T1000 (cell line): ENCODE results near the gene TRIM37.
"Not testable (repeated sequence)": the region's sequence is repeated elsewhere in the genome, so short reads cannot be mapped to it uniquely, and the experiment has no call there.

Experiments used
- DNase-seq: peaks from one replicate; lab custom pipeline; 2025; ENCODE audit warnings: mixed read lengths; lab: John Stamatoyannopoulos, UW

Gene TRIM37

DNA sequence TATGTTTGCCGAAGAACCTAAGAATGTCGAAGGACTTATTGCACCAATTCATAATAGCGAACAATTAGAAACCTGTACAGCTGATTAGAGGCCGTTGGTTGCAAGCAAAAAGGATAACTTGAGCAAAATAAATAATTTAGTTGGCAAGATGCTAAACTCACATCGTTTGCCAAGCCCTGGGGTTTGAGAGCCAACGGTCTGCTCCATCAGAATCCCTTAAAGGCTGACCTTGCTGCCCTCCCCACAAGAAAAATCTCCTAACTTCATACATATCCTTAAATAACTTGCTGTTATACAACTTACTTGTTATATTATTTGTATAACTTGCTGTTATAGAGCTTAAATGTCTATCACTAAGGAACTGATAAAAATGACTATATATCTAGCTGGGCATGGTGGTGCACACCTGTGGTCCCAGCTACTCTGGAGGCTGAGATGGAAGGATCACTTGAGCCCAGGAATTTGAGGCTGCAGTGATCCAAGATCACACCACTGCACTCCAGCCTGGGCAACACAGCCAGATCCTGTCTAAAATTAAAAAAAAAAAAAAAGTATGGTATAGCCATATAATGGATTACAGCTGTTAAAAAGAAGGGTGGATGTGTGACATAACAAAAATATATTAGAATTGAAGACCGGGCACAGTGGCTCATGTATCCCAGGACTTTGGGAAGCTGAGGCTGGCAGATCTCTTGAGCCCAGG lies 1.9 kb upstream of the TRIM37 start:
- DNase-seq: no peak

DNA sequence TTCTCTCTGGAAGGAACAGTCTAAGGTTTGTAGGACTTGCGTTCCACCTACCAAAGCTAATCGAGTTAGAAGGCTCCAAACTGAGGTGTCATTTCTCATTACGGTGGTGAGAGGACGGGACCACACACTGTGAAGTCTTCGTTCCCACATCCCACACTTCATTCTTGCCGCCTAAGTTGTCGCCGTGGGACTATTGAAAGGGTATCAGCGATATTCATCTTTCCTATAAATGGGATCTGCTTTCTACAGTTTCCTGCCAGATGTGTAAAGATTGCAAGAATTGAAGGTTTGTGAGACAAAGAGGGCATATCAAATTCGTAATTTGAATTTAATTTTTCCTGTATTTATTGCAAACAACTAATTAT lies 608 bp upstream of the TRIM37 start:
- DNase-seq: no peak

DNA sequence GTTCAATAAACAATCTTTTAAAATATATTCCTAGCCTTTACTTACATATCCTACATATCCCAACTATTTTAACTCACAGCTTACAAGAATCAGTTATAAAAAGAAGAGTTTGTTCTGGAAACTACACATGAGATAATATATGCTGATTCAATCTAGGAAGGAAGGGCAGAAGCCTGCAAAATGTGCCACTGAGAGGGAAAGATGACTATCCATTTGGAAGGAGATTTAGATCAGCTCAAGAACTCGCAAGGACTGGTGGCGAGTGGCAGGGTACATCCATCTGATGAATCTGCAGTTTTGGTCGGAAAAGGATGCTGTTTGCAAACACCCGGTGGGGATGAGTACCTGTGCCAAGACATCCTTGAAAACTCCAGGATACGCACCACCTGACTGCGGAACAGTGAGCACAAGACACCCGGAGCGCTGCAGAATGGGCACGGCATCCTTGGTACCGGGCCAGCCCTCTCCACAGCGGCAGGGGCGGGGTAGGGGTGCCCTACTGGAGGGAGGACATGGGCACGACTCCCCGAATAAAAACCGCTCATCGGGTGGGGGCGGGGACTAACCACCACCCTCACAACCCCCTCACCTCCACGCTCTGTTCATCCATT lies 723 bp downstream of the TRIM37 start:
- DNase-seq: peak; percentile 80

DNA sequence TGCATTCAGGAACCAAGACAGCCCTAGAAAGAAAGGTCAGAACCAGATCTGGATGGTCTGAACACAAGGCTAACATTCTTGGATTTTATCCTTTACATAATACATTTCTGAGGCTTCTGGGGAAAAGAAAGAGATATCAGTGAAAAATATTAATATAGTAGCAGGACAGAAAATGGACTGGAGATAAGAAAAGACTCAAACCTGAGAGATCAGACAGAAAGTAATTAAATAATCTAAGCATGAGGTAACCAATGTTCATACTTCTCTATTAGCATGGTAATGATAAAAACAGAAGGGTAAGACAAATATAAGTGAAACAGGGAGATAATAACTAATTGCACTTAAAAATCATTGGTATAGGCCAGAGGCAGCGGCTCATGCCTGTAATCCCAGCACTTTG lies 5.5 kb downstream of the TRIM37 start:
- DNase-seq: no peak

DNA sequence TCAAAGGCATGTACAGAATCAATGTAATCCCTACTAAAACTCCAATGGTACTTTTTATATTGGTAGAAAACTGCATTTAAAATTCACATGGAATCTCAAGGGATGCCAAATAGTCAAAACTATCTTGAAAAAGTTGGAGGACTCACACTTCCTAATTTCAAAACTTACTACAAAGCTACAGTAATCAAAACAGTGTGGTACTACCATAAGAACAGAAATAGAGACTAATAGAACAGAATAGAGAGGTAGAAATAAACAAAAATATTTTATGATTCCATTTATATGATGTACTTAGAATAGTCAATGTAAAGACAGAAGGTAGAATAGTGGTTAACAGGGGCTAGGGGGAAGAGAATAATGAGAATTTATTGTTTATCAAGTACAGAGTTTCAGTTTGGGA lies 8.8 kb downstream of the TRIM37 start:
- no peak for DNase-seq

DNA sequence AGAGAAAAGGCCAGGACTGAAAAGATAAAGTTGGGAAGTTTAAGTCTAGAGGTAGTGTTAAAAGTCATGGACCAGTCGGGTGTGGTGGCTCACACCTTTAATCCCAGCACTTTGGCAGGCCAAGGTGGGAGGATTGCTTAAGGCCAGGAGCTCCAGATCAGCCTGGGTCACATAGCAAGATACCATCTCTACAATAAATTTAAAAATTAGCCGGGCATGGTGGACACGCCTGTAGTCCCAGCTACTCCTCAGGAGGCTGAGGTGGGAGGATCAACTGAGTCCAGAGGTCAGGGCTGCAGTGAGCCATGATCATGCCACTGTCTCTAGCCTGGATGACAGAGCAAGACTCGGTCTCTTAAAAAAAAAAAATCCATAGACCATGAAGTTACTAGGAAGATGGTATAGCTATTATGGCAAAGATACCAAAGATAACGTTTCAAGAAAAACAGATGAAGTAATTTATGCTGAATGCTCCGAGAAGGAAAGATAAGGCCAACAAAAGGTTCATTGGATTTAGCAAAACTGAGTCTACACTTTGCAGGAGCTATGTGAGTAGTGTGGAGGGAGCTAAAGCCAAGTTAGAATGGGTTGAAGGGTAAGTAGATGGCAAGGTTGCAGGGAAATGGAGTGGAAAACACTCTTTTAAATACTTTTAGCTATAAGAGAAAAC lies 11.7 kb downstream of the TRIM37 start:
- DNase-seq: no peak

DNA sequence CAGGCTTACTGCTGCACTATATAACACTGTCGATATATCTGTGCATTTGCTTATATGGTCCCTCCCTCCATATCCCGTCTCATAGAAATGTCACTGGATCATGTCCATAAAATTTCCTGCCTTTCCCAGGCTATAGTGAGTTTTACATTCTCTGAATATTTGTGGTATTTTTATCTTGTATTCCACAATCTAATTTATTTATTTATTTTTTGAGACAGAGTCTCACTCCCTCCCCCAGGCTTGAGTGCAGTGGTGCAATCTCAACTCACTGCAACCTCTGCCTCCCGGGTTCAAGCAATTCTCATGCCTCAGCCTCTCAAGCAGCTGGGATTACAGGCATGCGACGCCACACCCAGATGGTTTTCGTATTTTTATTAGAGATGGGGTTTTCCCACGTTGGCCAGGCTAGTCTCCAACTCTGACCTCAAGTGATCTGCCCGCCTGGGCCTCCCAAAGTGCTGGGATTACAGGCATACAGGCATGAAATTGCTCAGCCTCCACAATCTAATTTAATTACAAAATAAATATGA lies 12.9 kb downstream of the TRIM37 start:
- DNase-seq: peak; percentile 84

DNA sequence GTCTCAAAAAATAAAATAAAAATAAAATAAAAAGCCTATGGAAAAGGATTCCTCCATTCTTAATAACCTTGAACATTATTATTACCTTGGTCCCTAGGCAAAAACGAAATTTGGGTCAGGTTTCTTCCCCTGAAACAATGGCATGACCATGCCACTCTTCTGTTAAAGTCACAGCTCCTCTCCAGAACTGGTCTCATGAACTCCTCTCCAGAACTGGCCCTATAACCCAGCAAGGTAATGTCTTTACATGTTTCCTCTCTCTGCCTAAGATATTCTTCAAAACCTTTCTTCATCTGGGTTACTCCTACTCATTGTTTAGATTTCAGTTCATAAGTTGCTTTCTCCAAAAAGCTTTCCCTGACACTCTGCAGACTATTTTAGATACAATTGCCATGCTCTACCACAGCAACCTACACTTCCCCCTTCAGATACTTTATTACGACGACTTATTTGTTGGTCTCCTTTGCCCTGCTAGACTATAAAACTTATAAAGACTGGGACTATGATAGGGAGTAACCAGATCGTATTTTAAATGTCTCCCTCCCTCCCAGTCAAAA lies 13.5 kb downstream of the TRIM37 start:
- no peak for DNase-seq

DNA sequence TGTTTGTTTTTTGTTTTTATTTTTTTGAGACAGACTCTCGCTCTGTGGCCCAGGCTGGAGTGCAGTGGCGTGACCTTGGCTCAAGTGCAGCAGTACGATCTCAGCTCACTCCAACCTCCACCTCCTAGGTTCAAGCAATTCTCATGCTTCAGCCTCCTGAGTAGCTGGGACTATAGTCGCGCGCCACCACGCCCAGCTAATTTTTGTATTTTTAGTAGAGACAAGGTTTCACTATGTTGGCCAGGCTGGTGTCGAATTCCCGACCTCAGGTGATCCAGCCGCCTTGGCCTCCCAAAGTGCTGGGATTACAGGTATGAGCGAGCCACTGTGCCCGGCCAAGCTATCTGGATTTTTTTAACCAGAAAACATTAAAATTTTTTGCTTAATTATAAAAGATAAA lies 16.1 kb downstream of the TRIM37 start:
- not testable (repeated sequence) for DNase-seq

DNA sequence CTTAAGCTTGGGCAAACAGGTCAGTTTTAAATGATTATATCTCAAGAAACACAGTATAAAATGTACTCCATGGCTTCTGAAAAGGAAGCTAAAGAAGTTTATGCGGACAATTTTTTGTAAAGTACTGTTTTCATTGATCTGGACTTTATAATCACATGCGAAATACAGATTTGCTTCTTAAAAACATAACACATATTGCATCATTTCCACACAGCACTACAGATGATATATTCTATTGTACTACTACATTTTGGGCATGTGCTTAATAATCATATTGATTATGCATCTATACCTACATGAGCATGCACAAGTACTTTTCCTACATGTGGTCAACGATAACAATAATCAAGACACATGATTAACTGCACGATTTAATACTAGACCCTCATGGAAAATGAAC lies 22.5 kb downstream of the TRIM37 start:
- no peak for DNase-seq

DNA sequence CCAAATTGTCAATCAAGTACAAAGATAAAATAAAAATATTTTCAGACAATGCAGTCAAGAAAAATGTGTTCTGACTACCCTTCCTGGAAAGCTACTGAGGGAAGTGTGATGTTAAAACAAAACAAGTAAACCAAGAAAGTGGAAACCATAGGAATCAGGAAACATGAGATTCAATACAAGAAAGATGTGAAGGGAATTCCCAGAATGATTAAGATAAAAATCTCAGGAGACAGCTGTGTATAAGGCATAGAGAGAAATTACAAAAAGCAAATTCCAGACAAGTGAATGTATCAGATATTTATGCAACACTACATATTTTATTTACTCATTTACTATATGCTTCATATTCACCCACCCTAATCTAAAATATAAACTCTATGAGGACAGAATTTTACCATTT lies 32.2 kb downstream of the TRIM37 start:
- DNase-seq: no peak

DNA sequence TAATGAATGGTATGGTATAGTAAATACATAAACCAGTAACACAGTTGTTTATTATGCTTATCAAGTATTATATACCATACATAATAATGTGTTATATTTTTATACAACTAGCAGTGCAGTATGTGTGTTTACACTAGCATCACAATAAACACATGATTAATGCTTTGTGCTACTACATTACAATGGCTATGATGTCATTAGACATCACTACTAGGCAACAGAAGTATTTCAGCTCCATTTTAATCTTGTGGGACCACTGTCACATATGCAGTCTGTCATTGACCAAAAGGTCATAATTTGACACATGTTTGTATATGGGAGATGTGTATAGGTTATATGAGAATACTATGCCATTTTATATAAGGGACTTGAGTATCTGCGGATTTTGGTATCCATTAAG lies 32.7 kb downstream of the TRIM37 start:
- no peak for DNase-seq

DNA sequence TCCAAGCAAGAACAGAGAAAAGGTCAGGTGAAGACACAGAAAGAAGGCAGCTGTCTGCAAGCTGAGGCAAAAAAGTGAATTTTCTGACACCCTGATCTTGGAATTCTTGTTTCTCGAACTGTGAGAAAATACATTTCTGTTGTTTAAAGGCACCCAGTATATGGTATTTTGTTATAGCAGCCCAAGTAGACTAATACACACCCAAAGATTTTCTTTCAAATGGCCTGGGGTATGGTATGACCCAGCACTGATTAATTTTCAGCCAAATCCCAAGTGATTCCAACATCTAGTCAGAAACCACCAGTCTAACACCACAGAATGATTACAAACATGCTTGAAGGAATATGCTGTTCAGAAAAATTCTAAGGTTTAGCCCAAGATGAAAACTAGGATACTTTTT lies 36.8 kb downstream of the TRIM37 start:
- no peak for DNase-seq

DNA sequence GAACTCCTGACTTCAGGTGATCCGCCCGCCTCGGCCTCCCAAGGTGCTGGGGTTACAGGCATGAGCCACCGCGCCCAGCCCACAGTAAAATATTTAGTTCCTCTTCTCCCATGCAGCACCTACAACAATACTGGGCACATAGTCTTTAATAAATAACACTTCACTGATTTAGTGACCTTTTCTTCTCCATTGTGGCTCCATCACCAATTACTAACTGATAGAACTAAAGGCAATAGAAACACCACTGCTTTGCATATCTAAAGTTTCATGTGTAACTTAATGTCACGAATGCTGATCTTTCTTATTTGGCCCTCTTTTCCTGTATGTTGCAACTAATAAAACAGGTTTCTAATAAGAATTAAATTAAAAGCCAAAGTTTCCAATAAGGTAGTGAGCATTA lies 38.9 kb downstream of the TRIM37 start:
- DNase-seq: no peak

DNA sequence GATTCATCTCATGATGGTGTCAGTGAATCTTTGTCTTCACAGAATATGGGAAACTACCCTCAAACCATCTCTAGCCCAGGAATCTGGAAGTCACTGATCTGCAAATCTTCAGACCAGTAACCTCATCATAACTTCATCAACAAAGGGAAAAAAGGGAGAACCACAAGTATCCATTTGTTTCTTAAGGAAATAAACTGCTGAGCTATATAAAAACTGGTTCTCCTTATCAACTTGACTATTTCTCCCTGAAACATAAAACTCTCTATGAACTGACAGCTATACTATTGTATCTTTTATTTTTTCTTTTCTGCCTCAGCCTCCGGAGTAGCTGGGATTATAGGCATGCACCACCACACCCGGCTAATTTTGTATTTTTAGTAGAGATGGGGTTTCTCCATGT lies 39.3 kb downstream of the TRIM37 start:
- DNase-seq: no peak

DNA sequence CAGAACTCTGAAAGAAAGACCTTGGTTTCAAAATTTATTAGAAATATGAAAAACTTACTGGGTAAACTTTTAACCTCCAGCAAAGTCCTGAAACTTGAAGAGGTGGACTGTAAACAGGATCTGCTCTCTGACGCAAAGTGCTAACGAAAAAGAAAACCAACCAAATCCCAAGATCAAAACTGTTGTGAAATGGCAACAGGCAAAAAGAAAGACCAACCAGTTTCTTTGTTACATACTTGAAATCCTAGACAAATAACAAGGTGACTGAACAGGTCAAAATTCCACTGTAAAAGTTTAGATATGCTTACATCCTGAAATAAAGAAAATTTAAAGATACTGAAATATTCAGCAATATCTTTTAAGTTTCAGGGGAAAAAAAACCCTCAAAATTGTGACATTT lies 44.2 kb downstream of the TRIM37 start:
- no peak for DNase-seq

DNA sequence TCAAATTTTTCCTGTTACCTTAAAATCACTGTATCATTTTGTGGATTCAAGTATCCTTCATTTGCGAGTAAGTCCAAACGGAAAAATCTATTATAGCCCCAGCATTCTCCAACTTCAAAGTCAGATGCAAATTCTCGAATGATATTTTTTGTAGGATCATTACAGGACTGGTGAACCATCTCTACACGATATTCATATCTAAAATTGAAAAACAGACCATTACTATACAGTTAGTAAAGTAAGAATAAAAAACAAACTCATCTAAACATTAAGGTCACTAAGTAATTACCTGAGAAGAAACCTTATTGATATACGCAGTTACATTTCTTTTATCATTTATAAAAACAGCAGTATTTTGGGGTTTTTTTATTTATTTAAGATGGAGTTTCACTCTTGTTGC lies 49.8 kb downstream of the TRIM37 start:
- no peak for DNase-seq

DNA sequence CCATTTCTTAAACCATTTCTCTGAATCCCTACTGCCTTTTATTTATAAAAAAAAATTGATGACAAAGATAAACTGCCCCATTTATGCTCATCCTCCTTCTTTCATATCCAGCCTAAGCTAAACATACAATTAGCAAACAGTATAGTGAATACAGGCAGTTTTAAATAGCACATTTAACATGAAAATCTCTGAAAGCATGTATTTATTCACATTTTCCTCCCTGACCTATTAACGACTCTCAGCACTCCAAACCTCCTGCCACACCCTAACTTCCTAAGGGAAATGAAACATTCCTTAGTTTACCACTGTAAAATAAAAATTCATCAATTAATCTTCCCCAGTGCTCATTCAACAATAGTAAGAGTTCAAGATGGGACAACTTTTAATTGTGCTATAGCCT lies 56.9 kb downstream of the TRIM37 start:
- no peak for DNase-seq

DNA sequence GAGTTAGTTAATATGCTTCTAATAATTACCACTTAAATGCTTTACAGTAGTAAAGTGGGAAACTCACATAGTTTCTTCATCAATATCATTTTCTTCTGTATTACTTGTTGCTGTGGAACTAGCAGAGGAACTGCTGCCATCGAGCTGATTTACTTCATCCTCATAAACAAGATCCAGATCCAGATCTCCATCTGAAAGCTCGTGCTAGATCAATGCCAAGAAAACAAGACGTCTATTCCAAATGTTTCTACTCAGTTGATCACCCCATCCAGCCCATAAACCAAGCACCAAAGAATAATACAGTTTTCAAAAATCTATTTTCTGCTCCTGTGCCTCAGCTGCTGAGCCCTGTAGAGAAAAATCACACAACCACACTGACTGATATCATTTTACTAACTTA lies 59.1 kb downstream of the TRIM37 start:
- no peak for DNase-seq

DNA sequence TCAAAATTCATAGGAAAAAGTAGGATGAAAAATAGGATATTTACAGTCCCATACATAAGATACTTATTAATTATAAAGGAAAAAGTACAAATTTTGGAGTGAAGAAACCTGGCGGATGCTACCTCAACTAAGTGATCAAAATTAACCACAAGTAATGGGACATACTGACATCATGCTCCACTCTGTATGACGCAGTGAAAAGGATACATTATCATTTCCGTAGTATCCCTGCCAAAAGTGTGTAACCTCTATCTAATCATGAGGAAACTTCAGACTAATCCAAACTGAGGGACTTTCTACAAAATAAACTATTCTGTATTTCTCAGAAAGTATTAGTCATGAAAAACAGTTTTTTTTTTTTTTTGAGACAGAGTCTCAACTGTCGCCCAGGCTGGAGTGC lies 60.5 kb downstream of the TRIM37 start:
- DNase-seq: no peak

DNA sequence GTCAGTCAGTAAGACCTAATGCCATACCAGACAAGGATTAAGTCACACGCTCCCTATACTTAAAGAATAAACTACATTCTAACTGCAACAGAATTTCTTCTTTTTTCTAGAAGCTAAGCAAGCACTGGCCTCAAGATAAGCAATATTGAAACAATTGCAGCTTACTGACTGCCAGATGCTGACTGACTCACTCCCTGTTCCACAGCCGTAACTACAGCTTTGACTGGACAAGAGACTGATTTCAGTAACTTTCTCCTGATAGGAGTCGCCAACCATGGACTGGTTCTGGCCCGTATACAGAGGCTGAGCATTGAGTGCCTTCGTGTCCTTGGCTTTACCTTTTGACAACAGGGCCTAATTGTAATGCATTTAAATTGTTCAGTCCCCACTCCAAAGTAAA lies 67.9 kb downstream of the TRIM37 start:
- DNase-seq: no peak

DNA sequence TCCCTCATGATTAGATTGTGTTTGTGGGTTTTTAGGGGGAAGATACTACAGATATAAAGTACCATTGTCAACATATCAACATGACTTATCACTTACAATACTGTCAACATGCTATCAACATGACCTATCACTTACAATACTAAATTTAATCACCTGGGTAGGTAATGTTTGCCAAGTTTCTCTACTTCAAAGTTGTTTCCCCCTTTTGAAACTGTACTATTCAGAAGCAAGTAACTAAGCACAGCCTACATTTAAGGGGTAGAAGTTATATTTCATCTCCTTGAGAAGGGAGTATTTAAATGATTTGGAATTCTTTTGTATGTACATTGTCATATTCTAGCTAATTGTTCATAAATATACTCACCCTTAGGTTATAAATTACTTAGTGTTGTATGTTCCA lies 68.7 kb downstream of the TRIM37 start:
- no peak for DNase-seq

DNA sequence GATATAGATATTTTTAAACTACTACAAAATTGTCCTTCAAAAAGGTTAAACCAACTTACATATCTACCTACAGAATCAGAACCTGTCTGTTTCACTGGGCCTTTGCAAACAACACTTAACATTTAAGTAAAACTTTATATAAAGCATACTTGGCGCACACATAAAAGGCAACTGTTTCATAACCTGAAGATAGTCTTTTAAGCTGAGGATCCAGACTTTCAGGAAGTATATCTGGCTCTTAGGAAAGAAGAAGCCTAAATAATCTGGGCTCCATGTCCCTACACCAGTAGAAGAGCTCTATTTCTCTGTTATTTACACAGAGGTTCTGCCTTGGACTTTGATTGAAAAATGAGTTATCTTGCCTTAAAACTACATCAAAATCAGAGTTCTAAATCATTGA lies 75.9 kb downstream of the TRIM37 start:
- DNase-seq: no peak
